Measurements from ENCODE around the gene CSMD2.

The CSMD2 gene

DNA sequence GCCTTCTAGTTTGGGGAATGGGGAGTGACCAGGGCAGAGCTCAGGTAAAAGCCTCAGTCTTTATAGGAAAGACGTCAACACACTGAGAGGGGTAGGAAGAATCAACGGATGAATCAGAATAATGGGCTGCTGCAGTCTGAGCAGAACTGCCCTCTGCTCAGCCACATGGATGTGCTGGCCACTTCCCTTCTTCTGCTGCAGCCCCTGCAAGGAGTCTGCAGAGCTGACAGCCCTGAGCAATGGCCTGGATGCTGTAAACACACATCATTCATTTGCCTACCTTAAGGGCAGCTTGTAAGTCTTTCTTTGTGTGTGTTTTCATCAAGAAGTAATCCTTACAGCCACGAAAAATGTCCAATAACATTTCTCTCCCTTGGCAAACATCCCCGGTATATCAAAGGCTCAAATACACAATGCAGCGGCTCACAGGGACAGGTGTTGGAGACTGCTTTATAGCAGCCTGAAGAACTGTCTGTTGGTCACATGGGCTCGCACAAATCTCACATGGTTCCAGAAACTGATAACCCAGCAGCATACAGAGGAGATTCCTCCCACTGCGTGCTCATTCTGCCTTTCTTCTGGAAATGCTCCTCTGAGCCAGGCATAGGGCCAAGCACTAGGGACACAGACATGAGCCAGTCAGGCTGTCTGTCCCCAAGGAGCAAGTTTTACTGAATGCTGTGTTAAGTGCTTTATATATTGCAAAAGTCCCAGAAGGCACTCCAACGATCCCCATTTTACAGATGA is 191.1 kb downstream of the CSMD2 start:
- no peak overlapping the region for H3K4me3 ChIP-seq (ENCODE audit: low read depth, low read length)
- TF ChIP-seq, protein P1, sequence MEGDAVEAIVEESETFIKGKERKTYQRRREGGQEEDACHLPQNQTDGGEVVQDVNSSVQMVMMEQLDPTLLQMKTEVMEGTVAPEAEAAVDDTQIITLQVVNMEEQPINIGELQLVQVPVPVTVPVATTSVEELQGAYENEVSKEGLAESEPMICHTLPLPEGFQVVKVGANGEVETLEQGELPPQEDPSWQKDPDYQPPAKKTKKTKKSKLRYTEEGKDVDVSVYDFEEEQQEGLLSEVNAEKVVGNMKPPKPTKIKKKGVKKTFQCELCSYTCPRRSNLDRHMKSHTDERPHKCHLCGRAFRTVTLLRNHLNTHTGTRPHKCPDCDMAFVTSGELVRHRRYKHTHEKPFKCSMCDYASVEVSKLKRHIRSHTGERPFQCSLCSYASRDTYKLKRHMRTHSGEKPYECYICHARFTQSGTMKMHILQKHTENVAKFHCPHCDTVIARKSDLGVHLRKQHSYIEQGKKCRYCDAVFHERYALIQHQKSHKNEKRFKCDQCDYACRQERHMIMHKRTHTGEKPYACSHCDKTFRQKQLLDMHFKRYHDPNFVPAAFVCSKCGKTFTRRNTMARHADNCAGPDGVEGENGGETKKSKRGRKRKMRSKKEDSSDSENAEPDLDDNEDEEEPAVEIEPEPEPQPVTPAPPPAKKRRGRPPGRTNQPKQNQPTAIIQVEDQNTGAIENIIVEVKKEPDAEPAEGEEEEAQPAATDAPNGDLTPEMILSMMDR (IDR thresholded peaks at IDR 0.05; ENCODE audit: borderline replicate concordance, insufficient read depth, low read depth, low read length), result no peak

DNA sequence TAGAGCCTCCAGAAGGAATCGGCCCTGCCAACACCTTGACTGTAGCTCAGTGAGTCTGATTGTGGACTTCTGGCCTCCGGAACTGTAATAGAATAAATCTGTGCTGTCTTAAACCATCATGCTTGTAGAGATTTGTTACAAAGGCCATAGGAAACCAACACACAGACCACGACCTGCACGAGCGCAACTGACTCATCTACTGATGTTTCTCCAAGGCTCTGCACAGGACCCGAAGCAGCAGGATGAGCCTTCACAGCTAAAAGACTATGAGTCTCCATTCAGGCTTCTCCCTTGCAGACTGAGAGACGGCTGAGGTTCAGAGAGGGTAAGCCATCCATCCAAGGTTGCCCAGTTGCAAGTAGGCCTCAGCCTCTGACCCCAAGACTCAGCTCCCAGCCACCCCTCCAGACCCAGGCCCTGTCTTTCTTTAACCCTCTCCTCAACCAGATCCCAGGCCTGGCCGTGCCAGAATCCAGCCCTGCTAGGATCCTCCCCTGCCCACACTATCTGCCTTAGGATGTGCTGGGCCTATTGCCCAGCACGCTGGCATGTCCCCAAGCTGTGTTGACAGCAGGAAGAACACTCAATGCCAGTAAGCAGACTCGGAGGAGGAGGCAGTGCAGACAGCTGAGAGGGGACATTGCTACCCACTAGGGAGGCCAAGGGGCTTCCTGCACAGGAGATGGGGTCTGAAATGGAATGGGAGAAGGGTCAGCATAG is 192.2 kb downstream of the CSMD2 start:
- no peak overlapping the region for H3K4me3 ChIP-seq (ENCODE audit: low read depth, low read length)
- TF ChIP-seq, protein P1 (IDR thresholded peaks at IDR 0.05; ENCODE audit: borderline replicate concordance, insufficient read depth, low read depth, low read length), result no peak

- TF ChIP-seq, protein P1 (IDR thresholded peaks at IDR 0.05; ENCODE audit: borderline replicate concordance, insufficient read depth, low read depth, low read length), result no peak
These were observed 193.1 kb downstream of the CSMD2 start for GRCh38 chr1:33971913-33972312.

DNA sequence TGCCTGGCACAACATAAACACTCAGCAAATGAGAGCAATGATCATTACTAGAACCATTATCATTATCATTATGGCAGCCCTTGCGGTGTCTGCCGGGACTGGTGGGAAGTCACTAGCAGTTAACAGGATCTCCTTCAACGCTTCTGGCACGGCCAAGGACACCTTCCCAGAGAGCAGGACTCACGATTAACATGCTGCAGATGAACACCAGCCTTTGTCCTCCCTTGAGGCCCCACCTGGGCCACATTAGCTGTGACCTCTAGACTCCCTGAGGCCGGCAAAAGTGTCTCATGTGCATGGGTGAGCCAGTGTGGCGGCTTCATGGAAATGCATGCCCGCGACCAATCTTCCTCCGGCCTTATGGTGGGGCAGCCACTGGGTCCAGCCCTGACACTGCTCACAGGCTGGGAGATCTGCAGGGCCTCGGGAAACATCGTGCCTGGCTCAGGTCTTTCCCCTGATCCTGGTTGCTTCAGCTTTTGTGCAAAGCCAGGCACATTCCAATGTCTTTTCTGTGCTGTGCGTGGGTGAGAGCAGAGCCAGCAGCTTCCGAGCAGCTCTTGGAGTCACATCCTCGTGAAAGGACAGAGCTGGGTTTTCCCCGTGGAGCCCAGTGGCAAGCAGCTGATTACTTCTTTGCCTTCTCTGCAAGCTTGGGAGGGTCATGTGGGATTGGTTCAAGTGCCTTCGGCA is 193.9 kb downstream of the CSMD2 start:
- TF ChIP-seq, protein P1 (IDR thresholded peaks at IDR 0.05; ENCODE audit: borderline replicate concordance, insufficient read depth, low read depth, low read length), result no peak
- no peak overlapping the region for H3K4me3 ChIP-seq (ENCODE audit: low read depth, low read length)

More at GRCh38 chr1:33971913-33972312, 193.1 kb downstream of the CSMD2 start:
- H3K4me3 ChIP-seq (ENCODE audit: low read depth, low read length), result no peak overlapping the region

DNA sequence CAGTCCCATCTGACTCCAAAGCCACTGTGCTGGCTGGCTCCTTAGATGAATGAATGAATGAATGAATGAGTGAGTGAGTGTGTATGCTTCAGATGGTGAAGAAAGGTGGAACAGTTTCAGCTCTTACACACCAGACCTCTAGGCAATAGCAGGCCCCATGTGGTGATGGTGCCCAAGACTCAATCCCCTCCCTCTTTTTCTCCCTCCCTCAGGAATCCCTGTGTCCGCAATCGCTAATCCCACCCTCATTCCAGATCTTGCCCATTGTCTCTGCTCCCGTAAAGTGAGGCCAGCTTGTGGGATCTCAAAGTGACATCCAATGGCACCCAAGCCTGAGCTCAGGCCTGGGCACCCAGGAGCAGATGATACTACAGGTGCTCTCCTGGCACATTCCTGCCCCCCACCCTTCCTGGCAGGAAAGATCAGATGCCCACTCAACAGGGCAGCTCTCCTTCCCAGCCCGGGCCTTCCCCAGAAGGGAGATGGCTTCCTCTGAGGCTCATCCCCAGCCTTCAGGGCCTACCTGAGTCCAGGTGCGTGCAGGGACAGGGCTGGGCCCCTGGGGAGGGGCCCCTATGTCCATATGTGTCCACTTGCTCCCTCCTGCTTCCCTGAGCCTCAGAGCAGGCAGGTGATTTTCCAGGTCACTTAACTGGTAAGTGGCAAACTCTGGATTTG is 194.7 kb downstream of the CSMD2 start:
- TF ChIP-seq, protein P1 (IDR thresholded peaks at IDR 0.05; ENCODE audit: borderline replicate concordance, insufficient read depth, low read depth, low read length), result no peak
- H3K4me3 ChIP-seq (ENCODE audit: low read depth, low read length), result no peak overlapping the region

DNA sequence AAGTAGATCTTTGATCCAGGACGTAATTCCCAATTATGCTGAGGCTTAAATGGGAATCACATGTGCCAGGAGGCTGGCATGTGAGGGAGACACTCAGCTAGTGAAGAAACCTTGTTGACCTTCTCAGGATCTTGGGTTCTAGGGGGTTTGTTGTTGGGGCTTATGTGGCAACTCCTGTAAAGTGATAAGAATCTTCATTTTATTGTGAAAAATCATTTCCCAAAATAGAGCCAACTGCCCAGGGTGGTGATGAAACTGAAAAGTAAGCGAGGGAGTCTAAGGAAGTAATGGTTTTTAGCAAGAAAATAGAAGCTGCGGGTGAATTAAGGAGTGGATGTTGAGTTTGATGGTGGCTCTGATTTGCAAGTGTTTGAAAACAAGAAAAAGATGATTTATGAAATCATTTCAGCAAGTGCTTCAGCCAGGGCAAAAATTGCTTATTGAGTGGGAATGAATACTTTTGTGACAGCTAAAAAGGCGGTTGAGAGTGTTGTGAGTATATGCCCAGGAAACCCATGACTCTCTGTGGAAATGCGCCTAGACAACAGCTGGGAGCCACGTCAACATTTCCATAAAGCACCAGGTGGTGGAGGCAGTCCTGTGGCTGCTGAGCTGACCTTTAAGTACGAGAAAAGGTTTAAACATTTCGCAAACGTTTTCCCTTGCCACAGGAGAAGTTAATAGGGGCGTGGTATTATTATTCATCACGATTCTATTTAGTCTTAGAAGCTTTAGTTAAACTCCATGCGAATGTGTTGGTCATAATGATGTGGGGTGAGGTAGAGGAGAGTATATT is 198.5 kb downstream of the CSMD2 start:
- H3K4me3 ChIP-seq (ENCODE audit: low read depth, low read length), result no peak overlapping the region
- TF ChIP-seq, protein P1 (IDR thresholded peaks at IDR 0.05; ENCODE audit: borderline replicate concordance, insufficient read depth, low read depth, low read length), result no peak

Data from GM12875 (cell line).